CD4-positive, alpha-beta memory T cell (primary cell): ENCODE results near the gene PHF21A. TPM values are rescaled to one million over a fixed set of nuclear protein-coding genes. Genes with fewer than 3 reads are reported as not detected.
A peak's percentile ranks its signal among the peaks of the same experiment; 100 is the strongest.

ENCODE experiments used
- CTCF ChIA-PET: fragments of 350-600 bp; sonication (Branson Sonifier 250); formaldehyde crosslinking; loops from one replicate; lab custom pipeline; 2021; ENCODE audit warnings: inconsistent platforms; ENCODE audit not compliant: partially characterized antibody; lab: Charles Lee
- POLR2A ChIA-PET: fragments of 350-600 bp; sonication (Branson Sonifier 250); formaldehyde crosslinking; loops from one replicate; lab custom pipeline; 2021; ENCODE audit not compliant: partially characterized antibody; lab: Charles Lee
- DNase-seq, 5 donors: peaks; one replicate each; pipeline versions ENCODE4 v3.0.0 to v3.0.0-alpha.2; 2020 to 2022; ENCODE audit warnings: mixed read lengths in 1 of 5
- H3K27ac ChIP-seq: one replicate; pipeline ENCODE4 v1.7.0; 2013; ENCODE audit warnings: low read depth, low read length
- H3K27me3 ChIP-seq: 2 replicates; pipeline ENCODE4 v1.7.0; 2013; ENCODE audit warnings: mild to moderate bottlenecking, low read length, moderate library complexity; ENCODE audit not compliant: insufficient read depth
- H3K36me3 ChIP-seq: 2 replicates; pipeline ENCODE4 v1.7.0; 2013; ENCODE audit warnings: mild to moderate bottlenecking, low read length, moderate library complexity; ENCODE audit not compliant: insufficient read depth
- H3K4me1 ChIP-seq: 2 replicates; pipeline ENCODE4 v1.7.0; 2013; ENCODE audit warnings: mild to moderate bottlenecking, low read length, moderate library complexity; ENCODE audit not compliant: insufficient read depth
- H3K4me3 ChIP-seq, 2 donors: one replicate each; pipeline ENCODE4 v1.7.0; 2013; ENCODE audit warnings: low read length in 2 of 2, mild to moderate bottlenecking in 1 of 2
- H3K9me3 ChIP-seq, 2 donors: one replicate each; pipeline ENCODE4 v1.7.0; 2013; ENCODE audit warnings: low read length in 2 of 2, control low read depth in 1 of 2; ENCODE audit not compliant: control insufficient read depth in 1 of 2
- H3K27ac Mint-ChIP-seq, 7 donors: one replicate each; pipeline ENCODE4 v1.8.0; 2020 to 2021; ENCODE audit warnings: mixed read lengths in 7 of 7, mild to moderate bottlenecking in 6 of 7, inconsistent platforms in 3 of 7, moderate library complexity in 3 of 7
- H3K27me3 Mint-ChIP-seq, 2 donors: one replicate each; pipeline ENCODE4 v1.8.0; 2020 to 2021; ENCODE audit warnings: mixed read lengths in 2 of 2
- H3K36me3 Mint-ChIP-seq, 2 donors: one replicate each; pipeline ENCODE4 v1.8.0; 2020 to 2021; ENCODE audit warnings: mixed read lengths in 2 of 2, inconsistent platforms in 1 of 2, mild to moderate bottlenecking in 1 of 2
- H3K4me1 Mint-ChIP-seq, 4 donors: one replicate each; pipeline ENCODE4 v1.8.0; 2020 to 2021; ENCODE audit warnings: mixed read lengths in 4 of 4, mild to moderate bottlenecking in 1 of 4
- H3K4me3 Mint-ChIP-seq, 8 donors: one replicate each; pipeline ENCODE4 v1.8.0; 2020 to 2021; ENCODE audit warnings: mixed read lengths in 8 of 8, mild to moderate bottlenecking in 7 of 8, moderate library complexity in 6 of 8, inconsistent platforms in 3 of 8
- H3K9me3 Mint-ChIP-seq, 8 donors: one replicate each; pipeline ENCODE4 v1.8.0; 2020 to 2021; ENCODE audit warnings: mixed read lengths in 8 of 8, mild to moderate bottlenecking in 5 of 8, inconsistent platforms in 3 of 8, moderate library complexity in 1 of 8
- intact Hi-C: fragments of 100-400 bp; cut with micrococcal nuclease; formaldehyde crosslinking; loops from one replicate; pipeline ENCODE4 v1.15.1; 2023
- polyA plus RNA-seq, 2 donors: library from polyadenylated mRNA; unstranded; fragments of 300-500 nt; fragmentation: Illumina TruSeq; gene quantifications; one replicate each; pipeline ENCODE4 v1.2.3, GENCODE V29; 2021
- total RNA-seq, 2 experiments: library from RNA; stranded (reverse); gene quantifications; one replicate each; pipeline ENCODE4 v1.2.3, GENCODE V29; 2021

Gene PHF21A
- total and polyA plus RNA-seq, 4 experiments from 2014 or later = 3.7 to 68.4 (median 42.9) TPM

DNA sequence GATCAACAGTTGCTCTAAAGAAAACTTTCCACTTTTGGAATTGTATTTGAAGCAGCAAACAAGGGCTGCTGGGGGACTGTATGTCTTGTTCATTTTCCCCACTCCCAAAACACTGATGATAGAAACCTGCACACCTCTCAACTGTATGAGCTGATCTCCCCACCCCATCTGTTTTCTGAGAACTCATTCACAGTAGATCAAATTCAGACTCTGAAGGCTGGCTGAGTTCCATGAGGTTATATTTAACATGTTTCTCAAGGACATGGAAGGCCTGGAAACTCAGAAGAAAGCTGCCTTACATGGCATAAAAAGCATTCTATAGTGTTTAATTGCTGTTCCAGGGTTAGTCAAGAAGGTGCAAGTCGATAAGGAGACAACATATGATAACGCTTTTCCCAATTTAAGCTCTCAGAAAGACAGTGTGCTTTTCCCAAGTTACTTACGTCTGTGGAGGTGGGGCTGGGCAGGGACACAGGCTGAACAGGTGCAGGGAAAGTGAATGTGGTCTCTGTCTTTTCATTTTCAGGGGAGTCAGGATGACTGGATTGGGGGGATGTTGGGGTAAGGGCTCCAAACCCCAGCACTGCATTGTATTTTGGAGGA, 175.8 kb downstream of the PHF21A start:
- Histone ChIP-seq H3K4me3 (no peak overlapping the region), H3K36me3 (peaks cover 37% of the 10 kb centered on the region), H3K27me3 (no peaks in the 10 kb centered on the region), H3K4me1 (no peaks in the 10 kb centered on the region), H3K9me3 (no peaks in the 10 kb centered on the region), H3K27ac (no peak overlapping the region)
- intact Hi-C loops = no loop called here
- no peaks in the 10 kb centered on the region for H3K4me1 Mint-ChIP-seq
- no peaks in the 10 kb centered on the region for H3K27me3 Mint-ChIP-seq
- H3K4me3 Mint-ChIP-seq = no peak overlapping the region
- H3K36me3 Mint-ChIP-seq = peaks cover 64 to 76% of the 10 kb centered on the region in 2 donors
- peak overlapping the region in 4 of 7 donors; percentile 30 to 76 (median 56) for H3K27ac Mint-ChIP-seq
- ChIA-PET POLR2A (no interaction called here), CTCF (interaction anchor here (1.2 kb wide), 1 partner anchor 20 kb away, joined by 6 read pairs; no protein-coding TSS in a partner anchor)
- H3K9me3 Mint-ChIP-seq = peaks cover 0 to 3% (median 0%) of the 10 kb centered on the region in 8 donors
- no peak for DNase-seq

DNA sequence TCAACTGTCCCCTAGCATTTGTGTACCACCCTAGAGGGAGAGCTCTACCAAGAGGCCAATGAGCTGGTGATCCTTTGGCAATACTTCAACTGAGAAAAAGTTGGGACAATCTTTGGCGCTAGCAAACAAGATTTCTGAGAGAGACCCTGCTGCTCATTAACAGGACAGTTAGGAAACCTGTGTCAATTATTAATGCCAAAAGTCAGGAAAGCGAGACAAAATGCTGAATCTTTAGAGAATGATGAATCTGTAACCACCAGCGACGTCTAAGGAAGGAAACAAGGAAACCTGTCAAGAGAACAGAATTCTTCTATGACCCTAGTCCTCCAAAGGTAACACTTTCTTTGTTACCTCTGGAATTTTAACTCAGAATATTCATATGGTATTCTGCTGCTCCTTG, 178.9 kb downstream of the PHF21A start:
- no peak for DNase-seq
- POLR2A ChIA-PET = no interaction called here
- Histone ChIP-seq H3K36me3 (peaks cover 14% of the 10 kb centered on the region), H3K27ac (no peak overlapping the region), H3K9me3 (no peaks in the 10 kb centered on the region), H3K4me1 (no peaks in the 10 kb centered on the region), H3K27me3 (no peaks in the 10 kb centered on the region), H3K4me3 (no peak overlapping the region)
- H3K4me1 Mint-ChIP-seq = no peaks in the 10 kb centered on the region
- intact Hi-C loops = no loop called here
- peaks cover 46 to 61% of the 10 kb centered on the region in 2 donors for H3K36me3 Mint-ChIP-seq
- peaks cover 0 to 3% (median 0%) of the 10 kb centered on the region in 8 donors for H3K9me3 Mint-ChIP-seq
- H3K27me3 Mint-ChIP-seq = no peaks in the 10 kb centered on the region
- CTCF ChIA-PET = interaction anchor here (2.2 kb wide), 1 partner anchor 23 kb away, joined by 13 read pairs; no protein-coding TSS in a partner anchor
- H3K27ac Mint-ChIP-seq = peak overlapping the region in 2 of 7 donors; percentile 3 to 43
- no peak overlapping the region for H3K4me3 Mint-ChIP-seq

DNA sequence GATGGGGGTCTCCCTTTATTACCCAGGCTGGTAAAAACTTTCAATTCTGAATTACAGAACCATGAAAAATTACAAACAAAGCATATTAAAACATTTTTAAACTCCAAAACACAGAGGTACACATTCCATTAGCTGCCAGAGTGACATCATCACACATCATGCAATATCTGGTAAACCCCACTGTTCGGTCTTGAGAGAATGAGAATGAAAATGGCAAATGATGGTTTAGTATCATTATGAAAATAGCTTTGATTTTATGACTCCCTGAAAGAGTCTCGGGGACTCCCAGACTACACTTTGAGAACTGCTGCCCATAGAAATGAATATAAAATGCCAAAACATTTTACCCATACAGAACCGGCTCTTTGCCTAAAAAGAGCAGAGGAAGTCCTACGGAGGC, 180.0 kb downstream of the PHF21A start:
- H3K4me1 ChIP-seq = no peaks in the 10 kb centered on the region
- no peaks in the 10 kb centered on the region for H3K9me3 ChIP-seq
- intact Hi-C loops = no loop called here
- POLR2A ChIA-PET = no interaction called here
- DNase-seq = no peak
- no peak overlapping the region for H3K4me3 Mint-ChIP-seq
- peaks cover 18% of the 10 kb centered on the region for H3K36me3 ChIP-seq
- H3K9me3 Mint-ChIP-seq = peaks cover 0 to 3% (median 0%) of the 10 kb centered on the region in 8 donors
- no peaks in the 10 kb centered on the region for H3K27me3 ChIP-seq
- H3K27ac Mint-ChIP-seq = peak overlapping the region in 1 of 7 donors; percentile 18
- no peaks in the 10 kb centered on the region for H3K4me1 Mint-ChIP-seq
- CTCF ChIA-PET = interaction anchor here (2.2 kb wide), 1 partner anchor 24 kb away, joined by 13 read pairs; no protein-coding TSS in a partner anchor
- H3K4me3 ChIP-seq = no peak overlapping the region
- no peaks in the 10 kb centered on the region for H3K27me3 Mint-ChIP-seq
- H3K36me3 Mint-ChIP-seq = peaks cover 43 to 61% of the 10 kb centered on the region in 2 donors
- no peak overlapping the region for H3K27ac ChIP-seq

DNA sequence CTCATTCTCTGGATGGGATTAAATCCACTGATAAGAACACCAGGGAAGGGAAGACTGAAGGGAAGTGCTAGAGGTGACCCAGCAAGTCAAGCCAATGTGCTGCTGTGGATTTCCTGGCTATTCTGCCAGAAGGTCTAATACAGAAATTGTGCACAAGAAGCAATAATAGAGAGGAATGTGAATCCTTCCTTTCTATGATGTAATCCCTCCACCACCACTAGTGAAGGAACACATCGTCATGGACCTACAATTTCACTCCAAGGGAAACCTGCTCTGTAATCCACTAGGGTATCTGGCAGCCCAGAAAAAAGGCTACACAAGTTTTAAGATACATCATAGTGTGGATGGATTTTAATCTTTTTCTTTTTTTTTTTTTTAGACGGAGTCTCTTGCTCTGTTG, 181.4 kb downstream of the PHF21A start:
- Histone ChIP-seq H3K4me1 (no peaks in the 10 kb centered on the region), H3K9me3 (no peaks in the 10 kb centered on the region), H3K4me3 (no peak overlapping the region), H3K27me3 (no peaks in the 10 kb centered on the region), H3K36me3 (peaks cover 19% of the 10 kb centered on the region), H3K27ac (no peak overlapping the region)
- H3K27me3 Mint-ChIP-seq = no peaks in the 10 kb centered on the region
- ChIA-PET POLR2A (interaction anchor here (0.7 kb wide), 1 partner anchor 128 kb away, joined by 3 read pairs; no protein-coding TSS in a partner anchor), CTCF (interaction anchor here (1.0 kb wide), 1 partner anchor 25 kb away, joined by 4 read pairs; no protein-coding TSS in a partner anchor)
- intact Hi-C loops = no loop called here
- peak overlapping the region in 1 of 7 donors; percentile 72 for H3K27ac Mint-ChIP-seq
- H3K4me3 Mint-ChIP-seq = no peak overlapping the region
- peaks cover 31 to 53% of the 10 kb centered on the region in 2 donors for H3K36me3 Mint-ChIP-seq
- H3K4me1 Mint-ChIP-seq = no peaks in the 10 kb centered on the region
- peaks cover 0 to 3% (median 0%) of the 10 kb centered on the region in 8 donors for H3K9me3 Mint-ChIP-seq
- DNase-seq = no peak

DNA sequence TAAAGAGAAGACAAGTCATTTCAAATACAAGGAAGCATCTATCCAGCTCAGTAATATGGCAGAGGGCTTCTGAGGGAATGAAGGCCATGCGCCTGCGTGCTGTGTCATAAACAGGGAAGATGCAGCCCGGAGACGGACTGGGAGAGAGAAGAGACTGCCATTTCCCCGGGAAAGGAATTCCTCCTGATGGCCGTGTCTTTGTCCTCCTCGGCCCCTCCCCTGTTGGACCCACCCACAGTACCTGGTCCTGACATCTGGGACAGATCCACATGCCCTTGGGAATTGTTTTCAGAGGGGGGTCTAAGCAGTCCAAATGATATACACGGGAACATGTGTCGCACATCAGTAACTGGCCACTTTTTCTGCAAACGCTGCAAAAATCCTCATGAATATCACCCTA, 183.3 kb downstream of the PHF21A start:
- POLR2A ChIA-PET = no interaction called here
- CTCF ChIA-PET = no interaction called here
- H3K9me3 Mint-ChIP-seq = no peaks in the 10 kb centered on the region
- H3K4me1 Mint-ChIP-seq = peaks cover 0 to under 1% (median 0%) of the 10 kb centered on the region in 4 donors
- H3K27me3 Mint-ChIP-seq = no peaks in the 10 kb centered on the region
- H3K36me3 ChIP-seq = peaks cover 36% of the 10 kb centered on the region
- no peak overlapping the region for H3K4me3 Mint-ChIP-seq
- no peaks in the 10 kb centered on the region for H3K4me1 ChIP-seq
- peaks cover 24 to 55% of the 10 kb centered on the region in 2 donors for H3K36me3 Mint-ChIP-seq
- no peaks in the 10 kb centered on the region for H3K9me3 ChIP-seq
- H3K27ac ChIP-seq = no peak overlapping the region
- H3K27me3 ChIP-seq = no peaks in the 10 kb centered on the region
- peak overlapping the region in 1 of 7 donors; percentile 46 for H3K27ac Mint-ChIP-seq
- no peak for DNase-seq
- no peak overlapping the region for H3K4me3 ChIP-seq
- intact Hi-C loops = no loop called here

DNA sequence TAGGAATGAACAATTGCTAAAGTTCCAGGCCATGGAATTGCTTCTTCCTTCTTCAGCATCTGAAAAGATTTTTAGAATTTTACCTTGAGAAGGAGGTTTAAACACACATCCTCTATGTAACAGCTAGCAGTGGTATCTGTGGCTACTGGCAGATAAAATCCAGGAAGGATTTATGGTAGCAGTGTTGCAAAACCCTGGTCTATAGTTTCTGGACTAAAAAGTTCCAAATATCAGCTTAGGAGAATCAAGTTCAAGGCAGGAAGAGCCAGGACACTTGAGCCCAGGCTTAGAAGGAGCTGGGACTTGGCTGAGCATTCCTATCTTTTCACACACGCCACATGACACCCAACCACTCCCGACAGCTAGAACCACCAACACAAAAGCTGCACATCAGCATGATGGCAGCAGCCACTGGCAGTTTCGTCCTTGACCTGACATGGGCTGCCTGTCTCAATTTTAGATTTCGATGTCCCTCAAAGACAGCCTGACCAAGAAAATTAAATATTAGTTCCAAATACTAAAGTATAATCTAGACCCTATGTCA, 184.7 kb downstream of the PHF21A start:
- peaks cover 23 to 49% of the 10 kb centered on the region in 2 donors for H3K36me3 Mint-ChIP-seq
- peak overlapping the region in 3 of 7 donors; percentile 13 to 47 (median 42) for H3K27ac Mint-ChIP-seq
- ChIA-PET POLR2A (no interaction called here), CTCF (interaction anchor here (1.0 to 3.5 kb wide), 3 partner anchors 28 to 58 kb away, joined by 3 to 16 read pairs (median 3); no protein-coding TSS in a partner anchor)
- H3K27me3 ChIP-seq = no peaks in the 10 kb centered on the region
- intact Hi-C loops = no loop called here
- peaks cover 4 to 11% (median 7%) of the 10 kb centered on the region in 4 donors for H3K4me1 Mint-ChIP-seq
- peaks cover 36% of the 10 kb centered on the region for H3K36me3 ChIP-seq
- peaks cover 8% of the 10 kb centered on the region for H3K4me1 ChIP-seq
- DNase-seq = no peak
- no peaks in the 10 kb centered on the region for H3K9me3 Mint-ChIP-seq
- no peak overlapping the region for H3K27ac ChIP-seq
- H3K27me3 Mint-ChIP-seq = no peaks in the 10 kb centered on the region
- no peak overlapping the region for H3K4me3 ChIP-seq
- H3K4me3 Mint-ChIP-seq = no peak overlapping the region
- no peaks in the 10 kb centered on the region for H3K9me3 ChIP-seq

DNA sequence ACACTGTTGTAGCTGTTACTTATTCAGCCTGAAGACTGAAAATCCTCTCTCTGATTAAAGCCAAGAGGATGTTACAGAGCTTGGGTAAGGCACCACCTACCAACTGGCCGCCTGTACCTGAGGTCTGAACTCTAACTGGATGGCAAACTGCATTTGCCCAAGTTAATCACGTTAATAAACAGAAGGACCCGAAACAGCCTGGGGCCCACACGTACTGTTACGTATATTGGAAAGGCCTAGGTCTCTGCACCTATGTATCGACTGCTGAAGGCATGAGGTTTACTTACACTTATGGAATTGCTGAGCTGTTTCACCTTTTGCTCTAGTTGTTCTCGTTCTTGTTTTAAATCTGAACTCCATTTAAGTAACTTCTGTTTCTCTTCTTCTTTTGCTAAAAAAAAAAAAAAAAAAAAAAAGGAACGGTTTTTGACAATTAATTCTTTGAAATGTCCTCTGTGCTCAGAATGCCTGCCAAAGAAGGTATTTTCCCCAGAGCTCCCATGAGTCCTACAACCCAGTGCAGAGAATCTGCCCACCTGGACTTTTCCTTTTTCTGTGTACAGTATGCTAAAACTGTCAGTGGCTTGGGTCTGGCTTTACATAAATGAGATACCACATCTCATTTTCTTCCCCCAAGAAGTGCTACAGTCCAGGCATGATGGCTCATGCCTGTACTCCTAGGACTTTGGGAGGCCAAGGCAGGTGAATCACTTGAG, 185.7 kb downstream of the PHF21A start:
- Mint-ChIP-seq H3K27me3 (no peaks in the 10 kb centered on the region), H3K9me3 (no peaks in the 10 kb centered on the region), H3K4me3 (no peak overlapping the region), H3K36me3 (peaks cover 21 to 45% of the 10 kb centered on the region in 2 donors), H3K27ac (no peak overlapping the region), H3K4me1 (peaks cover 12 to 22% (median 17%) of the 10 kb centered on the region in 4 donors)
- Histone ChIP-seq H3K9me3 (no peaks in the 10 kb centered on the region), H3K27ac (no peak overlapping the region), H3K36me3 (peaks cover 35% of the 10 kb centered on the region), H3K4me3 (no peak overlapping the region), H3K27me3 (no peaks in the 10 kb centered on the region), H3K4me1 (peaks cover 18% of the 10 kb centered on the region)
- CTCF ChIA-PET = interaction anchor here (0.7 to 3.5 kb wide), 4 partner anchors 29 to 111 kb away, joined by 3 to 16 read pairs (median 4); no protein-coding TSS in a partner anchor
- POLR2A ChIA-PET = no interaction called here
- intact Hi-C loops = no loop called here
- no peak for DNase-seq
